ENCODE results near the gene EML3.
A peak's percentile ranks its signal among the peaks of the same experiment; 100 is the strongest.
"Not testable (repeated sequence)": the region's sequence is repeated elsewhere in the genome, so short reads cannot be mapped to it uniquely, and the experiment has no call there.

Gene EML3

DNA sequence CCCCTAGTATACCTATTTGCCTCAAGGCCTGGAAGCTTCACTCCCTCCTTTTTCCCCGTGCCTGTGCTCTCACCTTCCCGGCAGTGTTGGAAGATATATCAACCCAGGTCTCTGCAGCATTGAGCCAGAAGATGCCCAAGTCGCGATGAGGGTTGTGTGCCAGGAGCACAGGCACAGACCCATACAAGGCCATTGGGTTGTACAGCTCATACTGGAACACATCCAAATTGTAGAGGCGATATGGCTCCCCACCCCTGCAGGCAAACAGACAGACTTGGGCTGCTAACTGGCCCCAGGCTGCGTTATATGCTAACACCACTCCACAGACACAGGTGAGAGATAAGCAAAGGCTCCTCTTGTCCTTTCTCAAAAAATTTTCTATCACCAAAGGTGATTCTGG, 19.9 kb upstream of the EML3 start:
- H3K4me3 ChIP-seq (replicated peaks; ENCODE audit: low read depth, low read length), result no peak overlapping the region
- no peak for DNase-seq (ENCODE audit: low read depth)
- TF ChIP-seq, protein P1, sequence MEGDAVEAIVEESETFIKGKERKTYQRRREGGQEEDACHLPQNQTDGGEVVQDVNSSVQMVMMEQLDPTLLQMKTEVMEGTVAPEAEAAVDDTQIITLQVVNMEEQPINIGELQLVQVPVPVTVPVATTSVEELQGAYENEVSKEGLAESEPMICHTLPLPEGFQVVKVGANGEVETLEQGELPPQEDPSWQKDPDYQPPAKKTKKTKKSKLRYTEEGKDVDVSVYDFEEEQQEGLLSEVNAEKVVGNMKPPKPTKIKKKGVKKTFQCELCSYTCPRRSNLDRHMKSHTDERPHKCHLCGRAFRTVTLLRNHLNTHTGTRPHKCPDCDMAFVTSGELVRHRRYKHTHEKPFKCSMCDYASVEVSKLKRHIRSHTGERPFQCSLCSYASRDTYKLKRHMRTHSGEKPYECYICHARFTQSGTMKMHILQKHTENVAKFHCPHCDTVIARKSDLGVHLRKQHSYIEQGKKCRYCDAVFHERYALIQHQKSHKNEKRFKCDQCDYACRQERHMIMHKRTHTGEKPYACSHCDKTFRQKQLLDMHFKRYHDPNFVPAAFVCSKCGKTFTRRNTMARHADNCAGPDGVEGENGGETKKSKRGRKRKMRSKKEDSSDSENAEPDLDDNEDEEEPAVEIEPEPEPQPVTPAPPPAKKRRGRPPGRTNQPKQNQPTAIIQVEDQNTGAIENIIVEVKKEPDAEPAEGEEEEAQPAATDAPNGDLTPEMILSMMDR (IDR thresholded peaks at IDR 0.05; ENCODE audit: low read length, missing control alignments), result no peak

DNA sequence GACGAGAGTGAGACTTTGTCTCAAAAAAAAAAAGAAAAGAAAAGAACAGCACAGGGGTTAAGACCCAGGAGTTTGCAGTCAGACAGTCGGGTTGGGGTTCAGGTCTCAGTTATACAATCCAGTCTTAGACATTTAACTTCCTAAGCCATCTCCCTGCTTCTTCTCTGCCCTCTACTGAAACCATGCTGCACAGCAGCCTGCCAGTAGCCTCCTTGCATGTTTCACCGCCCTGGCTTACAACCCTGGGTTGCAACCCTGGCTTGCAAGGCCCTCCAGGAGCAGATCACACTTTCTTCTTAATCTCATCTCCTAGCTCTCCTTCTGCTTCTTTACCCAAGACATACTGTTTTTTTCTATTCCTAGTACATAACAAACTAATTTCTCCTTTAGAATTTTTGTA, 15.1 kb upstream of the EML3 start:
- no peak overlapping the region for H3K4me3 ChIP-seq (replicated peaks; ENCODE audit: low read depth, low read length)
- no peak for DNase-seq (ENCODE audit: low read depth)
- TF ChIP-seq, protein P1 (IDR thresholded peaks at IDR 0.05; ENCODE audit: low read length, missing control alignments), result peak; percentile 9

DNA sequence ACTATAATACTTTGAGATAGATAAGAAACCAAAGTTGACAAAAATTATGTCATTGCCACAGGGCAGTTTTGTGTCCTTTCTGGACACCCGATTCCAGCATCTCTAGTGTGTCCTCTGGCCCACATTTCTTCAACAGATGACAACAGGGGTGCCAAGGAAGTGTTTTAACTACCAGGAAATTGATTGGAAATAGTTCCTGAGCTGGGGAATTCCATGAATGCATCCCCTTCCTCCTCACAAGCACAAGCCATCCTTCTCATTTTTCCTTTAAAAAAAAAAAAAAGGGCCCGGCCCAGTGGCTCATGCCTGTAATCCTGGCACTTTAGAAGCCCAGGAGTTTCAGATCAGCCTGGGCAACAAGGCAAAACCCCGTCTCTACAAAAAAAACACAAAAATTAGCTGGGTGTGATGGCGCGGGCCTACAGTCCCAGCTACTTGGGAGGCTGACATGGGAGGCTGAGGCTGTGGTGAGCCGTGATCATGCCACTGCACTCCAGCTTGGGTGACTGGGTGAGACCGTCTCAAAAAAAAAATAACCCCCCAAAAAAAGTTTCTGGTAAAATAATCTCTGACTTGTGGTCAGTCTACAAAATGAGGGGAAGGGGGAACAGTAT, 10.0 kb upstream of the EML3 start:
- DNase-seq (ENCODE audit: low read depth), result no peak
- peak overlapping the region; percentile 75 for H3K4me3 ChIP-seq (replicated peaks; ENCODE audit: low read depth, low read length)
- TF ChIP-seq, protein P1 (IDR thresholded peaks at IDR 0.05; ENCODE audit: low read length, missing control alignments), result no peak

DNA sequence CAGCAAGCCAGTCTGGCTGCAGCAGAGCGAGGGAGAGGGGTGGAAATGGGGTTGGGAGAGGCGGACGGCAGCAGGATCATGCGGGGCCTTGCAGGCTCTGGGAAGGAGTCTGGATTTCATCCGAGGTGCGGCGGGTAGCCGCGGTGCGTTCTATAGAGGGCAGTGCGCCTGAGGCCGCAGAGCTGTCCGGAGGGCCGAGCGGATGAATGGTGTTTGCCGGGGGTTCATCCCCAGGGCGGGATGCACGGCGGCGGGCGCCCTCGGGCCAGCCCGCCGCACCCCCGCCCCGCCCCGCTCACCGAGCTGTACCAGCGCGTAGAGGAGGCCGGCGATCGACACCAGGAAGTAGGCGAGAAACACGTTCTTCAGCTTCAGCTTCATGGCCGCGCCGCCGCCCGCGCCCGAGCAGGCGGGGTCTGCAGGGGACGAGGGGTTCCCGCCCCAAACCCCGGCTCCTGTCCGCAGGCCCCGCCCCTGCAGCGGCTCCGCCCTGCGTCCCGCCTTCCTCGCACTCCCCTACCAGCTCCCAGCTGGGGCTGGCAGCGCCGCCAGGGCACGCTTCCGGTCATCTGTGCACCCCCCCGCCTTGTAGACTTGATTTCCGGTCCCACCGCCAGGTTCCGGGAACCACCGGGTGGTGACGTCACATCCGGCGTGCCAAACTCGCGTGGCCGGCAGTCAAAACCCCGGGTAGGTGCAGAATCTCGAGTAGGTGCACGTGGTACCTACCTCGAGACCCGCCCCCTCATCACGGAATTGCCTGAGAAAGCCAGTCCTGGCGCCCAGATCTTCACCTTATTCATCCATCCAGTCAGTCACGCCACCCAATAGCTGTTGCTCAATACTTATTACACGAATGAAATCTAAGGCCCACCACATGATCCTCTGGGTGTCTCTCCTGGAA, 9.2 kb upstream of the EML3 start, which contains the start of gene B3GAT3:
TSS of gene B3GAT3 (minus strand) at position 420 of the 904 bp plus-strand sequence. CDS start at position 381, 39 bp downstream.
- TF ChIP-seq, protein P1 (IDR thresholded peaks at IDR 0.05; ENCODE audit: low read length, missing control alignments), result no peak
- peak within 1 kb of the TSS; percentile 75 for H3K4me3 ChIP-seq (replicated peaks; ENCODE audit: low read depth, low read length)
- DNase-seq (ENCODE audit: low read depth), result peak; percentile 98

DNA sequence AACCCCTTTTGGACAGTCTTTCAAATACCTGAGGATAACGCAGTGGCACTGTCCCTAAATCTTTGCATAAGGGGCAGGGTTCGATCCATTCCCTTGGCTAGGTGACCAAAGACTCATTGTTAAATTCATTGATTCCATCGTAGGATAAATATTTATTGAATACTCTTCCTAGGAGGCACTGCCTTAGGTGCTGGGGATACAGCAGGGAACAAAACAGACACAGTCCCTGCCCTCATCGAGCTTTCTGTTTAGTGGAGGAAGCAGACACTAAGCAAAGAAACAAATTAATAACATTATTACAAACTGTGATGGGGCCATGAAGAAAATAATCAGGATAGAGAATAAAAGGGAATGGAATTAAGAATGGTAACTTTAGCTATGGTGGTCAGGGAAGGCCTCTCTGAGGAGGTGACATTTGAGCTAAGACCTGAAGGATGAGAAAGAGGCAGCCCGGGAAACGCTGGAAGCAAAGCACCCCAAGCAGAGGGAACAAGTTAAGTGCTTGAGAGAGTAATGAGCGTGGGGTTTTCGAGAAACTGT, 8.5 kb upstream of the EML3 start:
- TF ChIP-seq, protein P1 (IDR thresholded peaks at IDR 0.05; ENCODE audit: low read length, missing control alignments), result no peak
- peak overlapping the region; percentile 75 for H3K4me3 ChIP-seq (replicated peaks; ENCODE audit: low read depth, low read length)
- DNase-seq (ENCODE audit: low read depth), result no peak

DNA sequence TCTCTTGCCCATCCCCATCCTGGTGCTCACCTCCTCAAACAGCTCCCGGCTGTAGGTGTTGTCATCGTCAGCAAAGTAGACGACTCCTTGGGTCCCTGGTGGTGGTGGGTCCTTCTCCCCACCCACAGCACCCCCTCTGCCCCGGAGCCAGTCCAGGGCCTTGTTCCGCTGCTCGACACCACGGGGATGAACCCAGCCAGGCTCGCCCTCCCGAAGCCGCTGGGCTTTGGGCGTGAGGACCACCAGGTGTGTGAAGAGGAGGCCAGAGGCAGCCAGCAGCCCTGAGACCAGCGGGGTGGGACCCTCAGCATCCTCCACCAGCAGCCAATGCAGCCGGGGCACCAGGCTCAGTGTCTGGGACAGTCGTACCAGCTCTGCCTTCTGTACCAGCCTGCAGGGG, 4.4 kb upstream of the EML3 start:
- not testable (repeated sequence) for DNase-seq (ENCODE audit: low read depth); H3K4me3 ChIP-seq (replicated peaks; ENCODE audit: low read depth, low read length)

DNA sequence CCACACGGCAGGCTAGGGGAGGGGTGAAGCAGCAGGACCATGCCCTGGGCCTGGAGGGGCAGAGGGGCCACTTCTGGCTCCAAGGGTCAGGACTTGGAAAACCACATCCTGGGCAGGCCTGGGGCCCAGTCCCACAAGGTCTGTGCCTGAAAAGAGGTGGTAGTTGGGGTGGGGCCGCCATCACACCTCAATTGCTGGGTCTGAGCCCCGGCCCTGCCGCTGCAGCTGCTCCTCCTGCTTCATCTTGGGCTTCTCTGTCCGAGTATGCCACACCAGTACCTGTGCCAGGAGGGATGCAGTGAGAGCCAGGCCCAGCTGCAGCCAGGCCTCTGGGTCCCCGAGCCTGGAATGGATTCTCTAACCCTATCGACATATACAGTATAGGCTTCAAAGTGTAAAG, 2.9 kb upstream of the EML3 start:
- TF ChIP-seq, protein P1 (IDR thresholded peaks at IDR 0.05; ENCODE audit: low read length, missing control alignments), result no peak
- DNase-seq (ENCODE audit: low read depth), result no peak
- H3K4me3 ChIP-seq (replicated peaks; ENCODE audit: low read depth, low read length), result no peak overlapping the region

Measured in fibroblast of pulmonary artery (primary cell).